CD4-positive, alpha-beta T cell treated with Interleukin-12 subunit alpha and Interleukin-12 subunit beta, for 1 hour (primary cell): ENCODE results near the gene MYO16.
A peak's percentile ranks its signal among the peaks of the same experiment; 100 is the strongest.

ENCODE experiments used
- DNase-seq: peaks from one replicate; pipeline ENCODE4 v3.0.0-alpha.2; 2020

MYO16 gene

DNA sequence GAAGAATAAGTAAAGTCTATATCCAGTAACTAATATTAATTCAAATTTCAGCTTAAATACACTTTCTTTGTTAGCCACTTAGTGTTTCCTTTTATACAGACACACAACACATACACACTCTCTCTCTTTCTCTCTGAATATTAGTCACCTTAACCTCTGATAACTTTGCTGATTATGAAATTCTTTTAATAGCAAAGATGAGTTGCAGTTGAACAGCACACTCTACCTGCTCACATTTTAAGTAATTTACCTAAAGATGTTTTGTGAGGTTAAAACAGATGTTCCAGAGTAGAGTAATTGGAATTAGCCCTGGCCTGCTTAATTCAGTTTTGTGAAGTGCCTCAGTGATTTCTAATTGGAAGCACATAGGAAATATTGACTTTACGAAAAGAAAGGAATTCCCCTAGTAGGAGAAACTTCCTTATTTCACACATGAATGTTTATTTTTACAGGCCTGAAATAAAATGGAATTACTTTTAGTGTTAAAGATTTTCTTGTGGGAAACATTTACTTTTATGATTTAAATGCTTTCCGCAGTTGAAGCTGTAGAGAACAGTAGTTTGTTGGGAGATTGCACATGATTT is 184.3 kb downstream of the MYO16 start:
- no peak for DNase-seq

DNA sequence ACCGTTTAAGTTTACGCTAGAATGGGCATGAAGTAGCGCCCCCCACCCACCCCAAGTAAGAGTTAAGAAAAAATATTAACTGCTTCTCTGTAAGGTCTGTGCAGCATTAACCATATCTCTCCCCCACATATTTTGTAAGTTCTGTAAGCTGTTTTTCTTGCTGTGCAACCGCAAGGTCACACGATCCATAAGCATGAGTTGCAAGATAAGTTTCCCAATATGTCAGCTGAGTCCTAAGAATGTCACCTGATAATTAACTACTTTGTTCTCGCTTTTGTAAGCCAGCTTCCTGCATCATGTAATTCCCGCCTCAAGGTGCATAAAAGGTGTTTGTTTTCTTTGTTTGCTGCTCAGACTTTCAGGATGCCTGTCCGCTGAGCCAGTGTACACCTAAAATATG is 187.0 kb downstream of the MYO16 start:
- no peak for DNase-seq

DNA sequence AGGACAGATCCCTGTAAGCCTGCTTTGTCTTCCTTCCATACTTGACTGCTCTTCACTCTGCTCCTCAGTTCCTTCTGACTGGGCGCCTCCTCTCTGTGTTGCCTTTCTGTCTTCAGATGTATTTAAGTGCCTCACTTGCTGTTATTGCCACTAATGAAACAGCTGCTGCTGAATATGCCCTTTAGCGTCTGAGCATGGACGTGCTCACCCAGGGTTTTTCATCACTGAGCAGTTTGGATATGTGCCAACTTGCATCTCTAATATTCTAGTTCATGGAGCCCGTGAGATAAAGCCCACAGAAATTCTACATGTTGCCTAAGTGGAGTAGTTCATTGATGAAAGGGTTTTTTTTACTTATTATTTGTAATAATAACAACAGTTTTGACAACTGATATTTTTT is 198.2 kb downstream of the MYO16 start:
- DNase-seq: no peak

DNA sequence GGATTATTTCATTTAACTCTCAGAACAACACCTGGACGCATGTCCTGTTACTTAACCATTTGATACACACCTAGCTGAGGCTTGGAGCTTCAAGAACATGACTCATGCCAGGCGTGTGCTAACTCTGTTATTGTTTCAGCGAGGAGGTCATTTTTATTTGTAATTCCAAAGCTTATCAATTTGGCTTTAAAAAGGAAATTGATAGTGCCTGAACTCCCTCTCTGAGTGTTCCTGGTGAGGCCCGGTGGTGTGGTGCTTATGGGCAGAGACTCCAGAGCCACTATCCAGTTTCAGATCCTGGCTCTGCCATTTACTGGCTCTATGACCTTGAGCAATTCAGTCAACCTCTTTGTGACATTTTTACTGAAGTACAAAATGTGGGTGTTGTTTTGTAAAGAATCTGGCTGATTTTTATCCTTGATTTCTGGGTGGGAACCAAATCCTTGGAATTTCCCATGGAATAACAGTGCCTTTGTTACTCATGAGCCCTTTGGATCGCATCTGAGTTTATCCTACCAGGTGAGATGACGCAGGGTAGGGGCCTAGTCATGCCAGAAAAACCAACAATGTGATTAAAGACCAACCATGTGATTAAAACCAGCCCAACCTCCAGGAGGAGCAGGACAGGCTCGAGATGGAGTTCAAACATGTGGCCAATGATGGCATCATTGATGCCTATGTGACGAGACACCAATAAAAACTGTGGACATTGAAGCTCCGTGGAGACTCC is 198.8 kb downstream of the MYO16 start:
- DNase-seq: no peak

DNA sequence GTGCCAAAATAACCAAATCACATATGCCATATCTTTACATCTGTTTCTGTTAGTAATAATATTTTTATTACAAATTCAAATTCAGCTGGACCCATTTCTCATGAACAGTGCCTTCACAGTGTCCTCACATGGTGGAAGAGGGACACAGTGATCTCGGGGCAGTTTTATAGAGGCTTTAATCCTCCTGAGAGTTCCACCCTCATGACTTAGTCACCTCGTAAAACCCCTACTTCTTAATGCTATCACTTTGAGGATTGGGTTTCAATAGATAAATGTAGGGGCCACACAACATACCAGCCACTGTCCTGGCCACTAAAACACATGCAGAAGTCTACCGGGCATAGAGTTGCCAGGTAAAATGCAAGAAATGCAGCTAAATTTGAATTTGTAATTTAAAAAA is 201.5 kb downstream of the MYO16 start:
- no peak for DNase-seq

DNA sequence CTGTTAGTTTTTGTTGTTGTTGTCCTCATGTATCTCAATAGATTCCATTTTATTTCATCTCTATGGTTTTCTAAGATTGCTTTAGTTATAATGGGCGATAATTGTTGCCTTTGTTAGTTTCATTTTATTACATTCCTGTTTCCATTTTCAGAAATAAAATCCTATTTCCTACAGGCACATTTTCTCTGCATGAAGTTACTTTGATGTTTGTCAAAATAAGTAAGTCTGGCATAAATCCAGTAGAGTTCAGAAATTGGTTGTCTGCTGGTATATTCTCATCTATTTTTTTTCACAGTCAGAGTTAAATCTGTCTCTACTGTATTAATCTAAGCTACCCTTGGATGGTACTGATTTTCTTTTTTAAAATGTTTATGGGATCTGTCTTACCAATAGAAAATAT is 204.1 kb downstream of the MYO16 start:
- no peak for DNase-seq

DNA sequence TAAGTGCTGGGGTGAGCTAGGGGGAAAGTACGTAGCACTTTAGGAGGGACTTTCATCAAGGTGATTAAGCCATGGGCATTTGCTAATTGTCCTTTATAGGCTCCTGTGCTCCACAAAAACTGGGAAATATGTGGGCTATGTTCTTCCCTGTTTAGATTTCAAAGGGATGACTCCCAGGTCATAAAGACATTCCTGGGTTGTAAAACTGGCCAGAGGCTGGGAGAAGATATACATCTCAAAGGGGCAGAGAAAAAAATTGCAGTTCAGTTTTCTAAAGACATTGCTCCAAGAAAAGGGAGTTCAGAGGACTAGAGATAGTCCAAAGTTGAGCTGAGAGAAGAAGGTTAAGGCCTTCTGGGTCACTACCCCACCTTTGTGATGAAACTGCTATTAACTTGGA is 204.8 kb downstream of the MYO16 start:
- no peak for DNase-seq

DNA sequence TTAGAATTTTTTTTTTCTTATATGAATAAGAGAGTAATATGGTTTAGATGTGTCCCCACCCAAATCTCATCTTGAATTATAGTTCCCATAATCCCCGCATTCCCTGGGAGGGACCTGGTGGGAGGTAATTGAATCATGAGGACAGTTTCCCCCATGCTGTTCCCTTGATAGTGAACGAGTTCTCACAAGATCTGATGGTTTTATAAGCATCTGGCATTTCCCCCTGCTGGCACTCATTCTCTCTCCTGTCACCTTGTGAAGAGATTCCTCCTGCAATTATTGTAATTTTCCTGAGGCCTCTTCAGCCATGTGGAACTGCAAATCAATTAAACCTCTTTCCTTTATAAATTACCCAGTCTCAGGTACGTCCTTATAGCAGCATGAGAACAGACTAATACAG is 205.7 kb downstream of the MYO16 start:
- no peak for DNase-seq

DNA sequence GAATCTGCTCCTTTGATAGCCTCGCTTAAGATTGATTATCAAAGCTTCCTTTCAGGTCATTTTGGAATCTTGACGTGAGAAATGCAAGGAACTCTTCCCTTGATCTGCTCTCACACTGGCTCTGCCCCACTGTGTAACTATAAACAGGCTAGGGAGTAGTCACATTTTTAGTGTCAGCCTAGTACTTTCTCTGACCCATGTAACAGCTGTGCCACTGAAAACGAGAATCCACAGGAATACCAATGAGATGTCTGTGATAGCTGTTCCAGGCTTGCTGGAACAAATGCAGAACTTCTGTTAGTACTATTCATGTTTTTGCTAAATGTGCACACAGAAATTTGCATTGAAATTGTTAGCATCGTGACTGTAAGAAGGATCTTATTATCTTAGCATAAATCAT is 221.3 kb downstream of the MYO16 start:
- no peak for DNase-seq

DNA sequence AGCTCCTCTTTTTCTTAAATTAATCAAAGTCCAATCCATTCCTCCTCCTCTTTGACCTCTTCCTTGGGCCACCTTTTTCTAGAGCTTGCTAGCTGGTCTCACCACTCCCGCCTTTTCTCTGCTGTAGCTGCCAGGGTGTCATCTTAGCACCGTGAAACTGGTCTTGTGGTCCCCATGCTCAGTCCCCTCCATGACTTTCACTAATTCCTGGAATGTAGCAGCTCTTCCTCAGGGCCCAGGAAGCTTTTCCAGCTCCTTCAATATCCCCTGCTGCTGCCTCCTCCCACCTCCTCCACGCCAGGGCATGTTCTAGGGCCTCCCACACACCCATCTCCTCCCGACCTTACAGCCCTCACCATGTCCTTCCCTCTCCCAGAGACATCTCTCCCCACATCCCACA is 222.2 kb downstream of the MYO16 start:
- no peak for DNase-seq

DNA sequence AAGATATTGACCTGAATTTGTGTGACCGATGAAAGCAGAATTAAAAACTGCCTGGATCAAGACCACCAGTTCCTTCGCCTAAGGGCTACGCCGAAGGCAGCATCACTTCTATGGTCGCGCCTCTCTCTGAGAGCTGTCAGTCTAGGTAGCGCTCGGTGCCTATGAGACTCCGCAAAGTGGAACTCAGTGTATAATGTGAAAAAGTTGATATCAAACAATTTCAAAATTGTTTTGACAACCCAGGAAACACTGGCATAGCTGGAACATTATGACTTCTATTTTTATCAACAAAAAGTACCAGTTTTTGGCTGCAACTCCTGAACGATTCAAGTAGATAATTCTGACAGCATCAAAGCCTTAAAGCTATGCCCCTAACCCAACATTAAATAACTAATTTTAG is 223.6 kb downstream of the MYO16 start:
- DNase-seq: no peak

DNA sequence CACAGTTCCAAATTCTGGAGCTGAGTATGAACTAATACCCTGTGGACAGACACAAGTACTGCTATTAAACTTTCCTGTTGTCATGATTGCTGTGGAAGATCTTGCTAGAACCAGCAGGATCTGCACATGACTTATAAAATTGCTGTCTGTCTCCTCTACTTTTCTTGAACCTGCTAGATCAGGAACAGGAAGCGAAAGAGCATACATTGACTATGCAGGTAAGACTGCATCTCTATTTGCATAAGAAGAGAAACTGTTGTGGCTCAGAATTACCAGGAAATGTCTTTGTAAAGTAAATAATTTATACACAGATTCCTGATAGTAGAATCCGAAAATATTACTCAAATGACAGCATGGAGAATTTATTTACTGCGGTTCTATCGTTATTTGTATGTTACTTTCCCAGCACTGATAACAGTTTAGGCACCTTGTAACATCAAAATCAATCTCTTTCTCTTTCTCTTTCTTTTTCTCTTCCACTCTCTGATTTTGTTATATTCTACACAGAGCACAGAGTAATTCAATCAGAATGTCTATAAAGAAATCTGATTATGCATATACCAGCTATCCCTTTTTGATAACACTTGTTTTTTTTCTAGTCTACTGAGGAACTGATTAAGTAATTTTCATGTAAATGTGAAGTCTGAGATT is 226.5 kb downstream of the MYO16 start:
- DNase-seq: no peak

DNA sequence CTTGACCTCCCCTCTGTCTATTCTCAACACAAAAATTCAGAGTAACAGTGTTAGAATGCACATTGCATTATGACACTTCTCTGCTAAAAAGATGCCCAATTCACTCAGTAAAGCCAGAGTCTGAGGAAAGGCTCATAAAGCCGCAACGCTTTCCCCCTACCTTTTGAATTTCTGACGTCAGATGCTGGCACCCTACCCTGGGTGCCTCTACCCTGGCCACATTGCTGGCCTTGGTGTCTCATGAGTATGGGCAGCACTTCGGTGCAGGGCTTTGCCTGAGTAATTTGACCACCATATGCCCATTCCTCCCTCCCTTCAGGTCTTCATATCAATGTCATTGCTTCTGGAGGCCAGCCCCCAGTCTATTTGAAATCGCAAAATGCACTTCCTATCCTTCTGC is 229.3 kb downstream of the MYO16 start:
- no peak for DNase-seq

DNA sequence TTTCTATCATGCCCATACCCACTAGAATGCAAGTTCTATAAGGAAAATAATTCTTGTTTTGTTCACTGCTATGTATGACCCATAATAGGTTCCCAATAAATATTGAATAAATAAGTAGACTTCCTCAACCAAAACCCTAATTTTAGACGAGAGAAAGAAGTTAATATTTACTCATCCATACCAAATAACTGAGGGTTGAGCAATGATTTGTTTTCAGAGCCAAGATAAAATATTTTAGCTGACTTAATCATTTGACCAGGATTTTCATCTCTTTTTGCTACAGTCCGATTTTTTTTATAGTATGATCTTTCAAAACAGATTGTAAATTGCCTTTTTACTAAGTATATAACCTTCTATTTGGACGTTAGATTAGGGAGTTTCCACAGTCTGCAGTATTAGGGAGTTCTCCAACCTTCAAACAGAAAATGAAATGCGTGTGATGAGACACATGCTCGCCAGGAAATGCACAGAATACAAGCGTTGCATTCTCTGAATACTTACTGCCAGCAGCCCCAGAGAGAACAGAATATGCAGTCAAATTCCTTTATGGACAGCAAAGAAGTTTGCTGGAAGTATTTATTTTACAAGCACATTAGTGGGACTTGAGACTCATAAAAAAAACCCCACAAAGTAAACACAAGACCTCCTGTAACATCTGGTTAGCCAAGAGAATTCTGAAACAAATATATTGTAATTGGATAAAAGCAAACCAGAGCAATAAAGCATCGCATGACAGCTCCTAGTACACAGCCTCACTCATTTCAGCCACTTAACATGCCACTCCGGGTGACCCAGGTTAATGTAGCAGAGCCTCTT is 230.0 kb downstream of the MYO16 start:
- DNase-seq: no peak

DNA sequence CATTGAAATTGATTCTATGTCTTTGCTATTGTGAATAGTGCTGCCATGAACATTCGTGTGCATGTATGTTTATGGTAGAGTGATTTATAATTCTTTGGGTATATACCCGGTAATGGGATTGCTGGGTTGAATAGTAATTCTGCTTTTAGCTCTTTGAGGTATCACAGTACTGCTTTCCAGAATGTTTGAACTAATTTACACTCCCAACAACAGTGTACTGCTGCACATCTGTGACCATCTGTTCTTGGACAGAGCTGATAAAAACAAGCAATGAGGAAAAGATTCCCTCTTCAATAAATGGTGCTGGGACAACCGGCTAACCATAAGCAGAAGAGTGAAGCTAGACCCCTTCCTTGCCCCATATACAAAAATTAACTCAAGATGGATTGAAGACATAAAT is 231.0 kb downstream of the MYO16 start:
- no peak for DNase-seq

DNA sequence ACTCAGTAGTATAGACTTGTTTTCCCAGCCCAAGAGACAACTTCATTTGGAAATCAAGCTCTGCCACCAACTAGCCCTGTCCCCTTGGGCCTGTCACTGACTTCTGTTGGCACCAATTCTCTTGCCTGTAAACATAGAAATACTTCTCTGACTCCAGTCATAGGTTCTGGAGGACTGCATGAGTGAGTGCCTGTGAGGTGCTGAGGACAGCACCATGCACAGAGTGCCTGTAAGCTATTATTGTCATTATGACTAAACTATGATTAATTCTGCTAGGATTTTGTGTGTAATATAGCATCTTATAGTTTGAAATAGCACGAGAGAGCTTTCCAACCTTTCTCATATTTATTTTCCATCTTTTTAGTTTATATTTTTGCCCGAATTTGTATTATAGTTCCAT is 247.9 kb downstream of the MYO16 start:
- DNase-seq: no peak

DNA sequence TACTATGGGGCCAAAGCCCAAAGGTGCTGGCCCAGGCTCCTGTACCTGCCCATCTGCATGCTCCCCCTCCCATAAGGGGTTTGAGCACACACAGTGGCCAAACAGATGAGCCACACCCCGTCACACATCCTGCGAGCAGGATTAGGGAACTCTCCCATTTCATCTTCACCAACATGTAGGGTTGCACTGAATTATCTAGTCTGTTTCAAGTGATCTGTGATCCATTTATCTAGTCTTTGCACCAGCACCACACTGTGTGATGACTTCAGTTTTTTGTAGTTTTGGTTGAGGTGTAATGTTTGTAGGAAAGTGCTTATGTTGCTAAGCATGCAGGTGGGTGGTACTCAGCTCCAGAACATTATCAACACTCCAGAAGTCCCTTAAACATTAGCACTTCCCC is 249.3 kb downstream of the MYO16 start:
- DNase-seq: no peak

DNA sequence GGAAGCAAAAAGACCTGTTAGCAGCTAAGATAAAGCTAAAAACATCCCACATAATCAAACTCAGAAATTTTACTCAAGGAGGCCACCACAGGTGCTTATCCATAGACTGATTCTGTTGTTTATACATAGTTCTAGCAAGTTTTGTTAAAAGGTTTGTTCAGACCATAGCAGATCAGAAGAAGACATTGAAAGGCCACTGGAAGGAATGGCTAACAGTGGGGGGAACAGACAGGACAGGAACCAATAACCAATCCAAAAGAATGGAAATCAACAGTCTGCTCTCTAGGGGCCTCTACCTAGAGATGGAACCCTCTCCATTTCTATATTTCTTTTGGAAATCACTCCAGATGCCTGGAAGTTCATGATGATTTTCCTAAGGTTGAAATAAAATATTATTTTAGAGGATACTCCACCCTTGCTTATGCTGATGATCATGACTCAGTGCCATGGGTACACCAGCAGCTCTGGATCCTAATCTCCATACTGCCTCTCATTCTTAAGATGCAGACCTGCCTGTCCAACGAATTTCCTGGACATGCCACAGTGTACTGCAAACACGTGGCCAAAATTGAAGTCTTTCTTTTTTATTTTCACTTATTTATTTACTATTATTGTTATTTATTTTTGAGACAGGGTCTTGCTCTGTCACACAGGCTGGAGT is 260.0 kb downstream of the MYO16 start:
- DNase-seq: no peak

DNA sequence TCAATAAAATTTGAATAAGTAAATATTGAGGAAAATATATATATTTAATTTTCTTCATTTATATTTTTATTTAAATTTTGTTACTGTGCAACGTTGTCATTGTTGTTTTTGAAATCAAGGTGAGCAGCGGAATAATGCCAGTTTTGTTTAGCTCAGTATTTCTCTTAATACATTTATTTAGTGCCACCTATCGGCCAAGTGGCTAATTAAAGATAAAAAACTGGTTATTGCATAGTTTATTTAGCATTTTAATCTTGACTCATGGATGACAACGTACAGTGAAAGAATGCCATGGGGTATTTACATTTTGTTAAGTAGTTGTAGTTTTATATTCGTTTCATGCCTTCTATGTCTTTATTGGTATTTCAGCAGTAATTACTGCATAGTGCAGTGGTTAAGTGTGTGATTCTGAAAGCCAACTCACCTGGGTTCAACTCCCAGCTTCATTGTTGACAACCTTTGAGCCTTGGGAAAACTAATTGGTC is 265.9 kb downstream of the MYO16 start:
- DNase-seq: peak; percentile 42

DNA sequence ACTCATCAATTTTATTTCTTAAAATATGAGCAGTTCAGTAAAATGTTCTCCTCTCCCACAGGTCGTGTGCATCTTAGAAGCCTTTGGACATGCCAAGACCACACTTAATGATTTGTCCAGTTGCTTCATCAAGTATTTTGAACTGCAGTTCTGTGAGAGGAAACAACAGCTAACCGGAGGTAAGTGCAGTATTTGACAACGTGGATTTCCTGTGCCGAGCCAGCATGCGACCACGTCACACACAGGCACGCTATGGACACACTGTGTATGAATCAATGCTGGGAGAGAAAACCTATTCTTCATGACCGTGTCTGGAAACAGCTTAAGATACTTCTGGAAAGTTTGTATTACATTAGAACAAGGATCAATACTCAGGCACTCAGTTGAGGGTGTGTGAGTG is 268.5 kb downstream of the MYO16 start:
- no peak for DNase-seq

DNA sequence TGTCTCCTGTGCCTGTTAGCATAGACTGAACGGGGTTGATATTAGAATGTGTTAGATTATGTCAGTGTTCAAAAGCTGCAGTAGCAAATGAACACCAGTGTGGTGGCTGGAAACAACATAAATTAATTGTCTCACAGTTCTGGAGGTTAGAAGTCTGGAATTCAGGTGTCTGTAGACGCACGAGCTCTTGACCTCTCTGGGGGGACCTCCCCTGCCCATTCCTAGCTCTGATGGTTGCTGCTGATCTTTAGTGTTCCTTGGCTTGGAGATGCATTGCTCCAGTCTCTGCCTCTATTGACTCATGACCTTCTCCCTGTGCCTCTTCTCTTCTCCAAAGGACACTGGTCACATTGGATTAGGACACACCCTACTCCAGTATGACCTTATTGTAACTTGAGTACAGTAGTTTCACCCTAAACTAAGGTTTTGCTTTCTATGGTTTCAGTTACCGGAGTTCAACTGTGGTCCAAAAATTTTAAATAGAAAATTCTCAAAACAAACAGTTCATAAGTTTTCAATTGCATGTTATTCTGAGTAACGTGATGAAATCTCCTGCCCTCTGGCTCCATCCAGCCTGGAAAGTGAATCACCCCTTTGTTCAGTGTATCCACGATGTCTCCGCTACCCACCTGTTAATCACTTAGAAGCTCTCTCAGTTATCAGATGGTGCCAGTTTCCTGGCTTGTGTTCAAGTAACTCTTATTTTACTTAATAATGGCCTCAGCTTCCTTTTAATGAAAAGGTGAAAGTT is 273.2 kb downstream of the MYO16 start:
- DNase-seq: no peak

DNA sequence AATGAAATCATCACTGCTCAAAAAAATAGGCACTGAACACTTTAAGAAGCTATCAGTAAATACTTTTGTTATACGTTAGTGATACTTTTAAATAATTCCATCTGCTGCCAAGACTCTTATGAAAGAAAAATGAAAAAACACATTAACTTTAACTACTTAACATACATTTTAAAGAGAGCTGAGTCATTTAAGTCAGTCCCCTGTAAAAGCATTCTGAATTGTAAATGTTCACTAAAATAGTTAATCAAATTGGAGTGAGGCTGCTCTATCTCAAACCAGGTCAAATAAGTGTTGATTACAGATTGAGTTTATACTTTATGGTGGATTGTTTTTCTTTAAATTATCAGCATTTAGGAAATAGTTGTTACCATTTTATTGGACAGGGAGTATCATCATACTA is 274.2 kb downstream of the MYO16 start:
- DNase-seq: no peak
